ENCODE data around the gene CADM1.

Gene CADM1

GRCh38 chr11:115515647-115516395 lies 11.6 kb upstream of the CADM1 start:
- DNase-seq: no peak

GRCh38 chr11:115506954-115507675 lies 2.9 kb upstream of the CADM1 start:
- no peak for DNase-seq

- DNase-seq: no peak
Observed at GRCh38 chr11:115505175-115505574, 960 bp upstream of the CADM1 start.

GRCh38 chr11:115503886-115504275 lies 334 bp downstream of the CADM1 start:
- peak; percentile 1 for DNase-seq

- peak; percentile 13 for DNase-seq
Observed at GRCh38 chr11:115503083-115503885, 931 bp downstream of the CADM1 start.

GRCh38 chr11:115502636-115503082 lies 1.6 kb downstream of the CADM1 start:
- no peak for DNase-seq

GRCh38 chr11:115501893-115502589 lies 2.2 kb downstream of the CADM1 start:
- no peak for DNase-seq

- DNase-seq: no peak
Observed at GRCh38 chr11:115501502-115501892, 2.7 kb downstream of the CADM1 start.

- no peak for DNase-seq
Observed at GRCh38 chr11:115500547-115501501, 3.4 kb downstream of the CADM1 start.

- DNase-seq: no peak
Observed at GRCh38 chr11:115499891-115500290, 4.3 kb downstream of the CADM1 start.

GRCh38 chr11:115499241-115499799 lies 4.9 kb downstream of the CADM1 start:
- DNase-seq: no peak

- DNase-seq: no peak
Observed at GRCh38 chr11:115498354-115498753, 5.9 kb downstream of the CADM1 start.

GRCh38 chr11:115497303-115497702 lies 6.9 kb downstream of the CADM1 start:
- DNase-seq: no peak

GRCh38 chr11:115496892-115497291 lies 7.3 kb downstream of the CADM1 start:
- no peak for DNase-seq

GRCh38 chr11:115493905-115494304 lies 10.3 kb downstream of the CADM1 start:
- no peak for DNase-seq

- DNase-seq: no peak
Observed at GRCh38 chr11:115493488-115493887, 10.7 kb downstream of the CADM1 start.

GRCh38 chr11:115489466-115489865 lies 14.7 kb downstream of the CADM1 start:
- DNase-seq: no peak

GRCh38 chr11:115488945-115489344 lies 15.3 kb downstream of the CADM1 start:
- DNase-seq: no peak

GRCh38 chr11:115481528-115481927 lies 22.7 kb downstream of the CADM1 start:
- DNase-seq: no peak

GRCh38 chr11:115480611-115481010 lies 23.6 kb downstream of the CADM1 start:
- DNase-seq: no peak

- DNase-seq: no peak
Observed at GRCh38 chr11:115477410-115477809, 26.8 kb downstream of the CADM1 start.

All from stimulated activated CD4-positive, alpha-beta T cell treated with anti-CD3 and anti-CD28 coated beads, Interleukin-4, amount 100 ng/mL, for 1 hour (primary cell).